NT2/D1 (cell line): ENCODE data around the gene RGS7.
"Not testable (repeated sequence)": the region's sequence is repeated elsewhere in the genome, so short reads cannot be mapped to it uniquely, and the experiment has no call there.

ENCODE experiments used
- SUZ12 ChIP-seq: IDR thresholded peaks from 2 replicates; pipeline ENCODE4 v1.6.1; 2011; ENCODE audit not compliant: insufficient read length, insufficient read depth; ENCODE audit errors: extremely low read depth
- YY1 ChIP-seq: IDR thresholded peaks from 2 replicates; pipeline ENCODE4 v1.6.1; 2011; ENCODE audit not compliant: insufficient read length, insufficient read depth
- ZNF274 ChIP-seq: IDR thresholded peaks from 2 replicates; pipeline ENCODE4 v1.6.1; 2011; ENCODE audit warnings: mild to moderate bottlenecking, low read depth, low read length

GRCh38 chr1:241220913-241221312 is 136.1 kb downstream of the RGS7 start:
- not testable (repeated sequence) for TF ChIP-seq ZNF274, SUZ12, YY1
